SW 1271 (cell line): ENCODE results near the gene CNTNAP2.

ENCODE experiments used
- DNase-seq, 2 experiments: peaks; one replicate each; lab custom pipeline; 2025; lab: John Stamatoyannopoulos, UW

CNTNAP2 gene

GRCh38 chr7:148344406-148344805 is 2227.8 kb downstream of the CNTNAP2 start:
- no peak for DNase-seq

- DNase-seq: no peak
Observed at GRCh38 chr7:148347981-148348380, 2231.4 kb downstream of the CNTNAP2 start.

DNA sequence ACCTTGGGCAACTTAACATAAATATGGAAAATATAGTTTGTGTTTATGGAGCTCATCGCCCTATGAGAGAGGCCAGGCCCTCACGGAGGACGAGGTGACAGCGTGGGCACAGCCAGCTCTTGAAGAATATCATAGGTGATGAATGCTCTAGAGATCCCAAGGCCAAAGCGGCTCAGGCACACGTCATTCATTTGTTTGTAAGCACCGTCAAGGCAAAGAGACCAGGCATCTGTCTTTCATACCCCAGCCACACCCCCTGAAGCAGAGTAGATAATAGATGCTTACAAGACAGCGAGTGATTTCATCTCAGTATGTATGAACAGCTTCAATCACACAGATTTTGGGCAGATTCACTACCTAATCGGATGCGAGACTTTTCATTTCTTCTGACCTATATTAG is 2231.9 kb downstream of the CNTNAP2 start:
- no peak for DNase-seq

DNA sequence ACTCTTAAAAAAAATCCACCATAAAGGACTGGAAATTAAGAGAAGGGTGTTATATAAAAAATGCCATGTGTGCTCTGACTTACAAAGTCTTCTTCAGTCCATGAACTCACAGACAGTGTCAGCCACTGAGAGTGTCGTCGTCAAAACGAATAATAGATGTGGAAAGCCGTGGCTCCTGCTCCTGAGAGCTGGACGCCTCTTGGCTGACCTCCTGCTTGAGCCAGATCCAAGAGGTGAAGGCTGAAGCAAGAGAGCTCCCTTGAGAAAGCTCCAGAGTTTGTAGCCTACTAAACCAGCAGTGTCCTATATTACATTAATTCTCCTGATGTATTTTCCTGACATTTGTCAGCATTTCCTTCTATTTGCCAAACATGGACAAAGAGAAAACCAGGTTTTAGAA is 2239.7 kb downstream of the CNTNAP2 start:
- DNase-seq: no peak

GRCh38 chr7:148362541-148362940 is 2245.9 kb downstream of the CNTNAP2 start:
- no peak for DNase-seq

DNA sequence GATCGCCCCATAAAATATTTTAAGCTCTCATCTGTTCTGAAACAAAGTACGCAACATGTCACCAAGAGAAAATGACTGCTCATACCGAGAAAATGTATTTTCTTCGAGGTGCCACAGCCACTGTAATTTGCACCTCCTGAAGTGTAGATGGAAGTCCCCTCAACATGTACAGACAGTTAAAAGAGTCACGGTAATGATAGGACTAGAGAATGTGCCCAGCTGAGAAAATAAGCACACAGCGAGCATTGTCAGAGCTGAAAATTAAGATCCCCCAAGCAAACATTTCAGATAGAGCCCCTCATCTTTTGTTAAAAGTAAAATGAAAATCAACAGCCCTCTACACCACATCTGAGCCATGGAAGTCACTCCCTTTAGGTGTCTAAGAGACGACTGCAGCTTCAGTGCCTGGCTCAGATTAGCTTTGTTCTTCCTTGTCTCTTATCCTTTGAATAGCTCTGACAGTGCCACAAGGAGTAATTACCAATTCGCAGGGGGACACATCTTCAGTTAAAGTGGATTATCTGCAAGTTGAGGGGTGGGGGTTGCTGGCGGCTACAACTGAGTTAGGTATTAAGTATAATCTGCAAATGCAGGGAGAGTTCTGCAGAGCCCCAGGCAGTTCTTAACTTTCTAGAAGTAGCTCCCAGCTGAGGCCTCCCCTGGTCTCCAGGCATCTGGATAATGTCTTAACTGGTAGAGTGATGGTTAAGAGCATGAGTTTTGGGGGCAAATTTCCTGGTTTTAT is 2251.3 kb downstream of the CNTNAP2 start:
- no peak for DNase-seq

DNA sequence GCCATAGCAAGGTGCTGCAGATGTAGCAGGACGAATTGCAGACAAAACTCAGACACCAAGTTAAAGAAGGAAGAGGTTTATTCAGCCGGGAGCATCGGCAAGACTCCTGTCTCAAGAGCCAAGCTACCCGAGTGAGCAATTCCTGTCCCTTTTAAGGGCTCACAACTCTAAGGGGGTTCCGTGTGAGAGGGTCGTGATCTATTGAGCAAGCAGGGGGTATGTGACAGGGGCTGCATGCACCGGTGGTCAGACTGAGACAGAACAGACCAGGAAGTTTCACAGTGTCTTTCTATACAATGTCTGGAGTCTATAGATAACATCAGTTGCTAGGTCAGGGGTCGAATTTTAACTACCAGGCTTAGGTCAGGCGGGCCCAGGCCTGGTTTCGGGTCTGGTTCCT is 2252.0 kb downstream of the CNTNAP2 start:
- no peak for DNase-seq

DNA sequence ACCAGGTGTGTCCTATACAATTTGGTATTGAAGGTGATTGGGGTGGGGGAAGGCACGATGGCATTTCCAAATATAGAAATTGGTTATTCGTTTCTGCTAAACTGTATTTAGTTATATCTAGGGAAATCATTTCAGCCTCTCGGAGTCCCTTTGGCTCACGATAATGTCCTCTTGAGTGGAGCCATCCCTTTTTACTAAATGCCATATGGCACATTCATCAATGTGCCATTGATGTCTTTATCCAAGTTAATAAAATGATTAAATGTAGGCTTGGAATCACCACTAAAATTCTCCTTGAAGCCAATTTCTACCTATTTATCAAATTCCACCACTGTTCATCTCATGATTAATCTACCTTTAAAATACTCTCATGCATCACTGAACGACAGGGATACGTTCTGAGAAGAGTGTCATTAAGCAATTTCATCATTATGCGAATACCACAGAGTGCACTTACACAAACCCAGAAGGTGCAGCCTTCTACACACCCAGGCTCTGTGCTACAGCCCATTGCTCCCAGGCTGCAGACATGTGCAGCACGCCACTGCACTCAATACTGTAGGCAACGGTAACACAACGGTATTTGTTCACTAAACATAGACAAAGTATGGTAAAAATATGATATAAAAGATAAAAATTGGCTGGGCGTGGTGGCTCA is 2254.8 kb downstream of the CNTNAP2 start:
- no peak for DNase-seq

GRCh38 chr7:148374396-148375259 is 2258.0 kb downstream of the CNTNAP2 start:
- no peak for DNase-seq

DNA sequence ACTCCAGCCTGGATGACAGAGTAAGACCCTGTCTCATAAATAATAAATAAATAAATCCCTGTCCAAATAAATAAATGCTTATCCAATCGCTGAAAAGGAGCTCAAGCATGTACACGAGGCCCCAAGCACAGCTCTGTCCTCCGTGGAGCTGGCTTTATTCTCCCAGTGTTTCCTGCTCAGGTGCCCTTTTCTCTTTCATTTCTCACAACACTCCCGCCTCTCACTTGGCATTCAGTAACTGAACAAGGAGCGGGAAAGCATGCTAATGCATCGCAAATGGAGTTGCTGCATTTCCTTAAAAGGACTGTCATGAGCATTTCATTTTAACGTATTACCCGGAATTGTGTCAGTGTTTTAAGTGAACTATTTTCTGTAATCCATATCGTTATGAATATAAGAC is 2263.1 kb downstream of the CNTNAP2 start:
- no peak for DNase-seq

DNA sequence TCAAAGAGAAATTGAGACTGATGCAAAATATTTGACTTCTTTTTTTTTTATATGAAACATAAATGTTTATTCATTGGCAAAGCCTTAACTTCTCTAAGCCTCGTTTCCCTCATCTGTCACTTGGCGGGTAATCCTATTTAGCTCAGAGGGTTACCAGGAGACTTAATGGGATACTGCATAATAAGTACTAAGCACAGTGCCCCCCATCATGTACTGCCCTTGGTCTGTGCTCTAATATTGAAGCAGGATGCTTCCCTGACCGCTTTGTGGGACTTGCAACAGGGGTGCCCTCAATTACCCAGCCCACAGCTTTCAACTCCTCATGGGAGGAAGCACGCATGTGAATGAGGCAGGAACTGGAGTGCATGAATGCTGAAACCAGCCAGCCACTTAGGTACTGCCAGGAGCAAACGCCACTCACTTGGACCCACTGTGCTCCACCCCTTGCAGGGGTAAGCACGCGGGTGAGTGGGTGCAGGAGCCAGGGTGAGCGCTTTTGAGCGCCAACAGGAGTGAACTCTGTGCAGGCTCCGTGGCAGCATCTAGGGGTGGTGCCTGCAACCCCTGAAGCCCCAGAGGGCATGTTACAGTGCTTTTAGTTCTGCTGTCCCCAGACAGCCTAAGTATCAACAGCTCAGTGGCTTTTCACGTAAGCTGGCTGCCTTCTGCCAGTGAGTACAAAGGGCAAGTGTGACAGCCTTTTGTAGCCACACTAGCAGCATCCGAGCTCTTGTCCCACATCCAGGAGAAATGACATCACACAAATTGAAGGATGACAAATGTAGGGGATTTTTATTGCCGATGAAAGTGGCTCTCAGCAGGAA is 2264.2 kb downstream of the CNTNAP2 start:
- DNase-seq: no peak

DNA sequence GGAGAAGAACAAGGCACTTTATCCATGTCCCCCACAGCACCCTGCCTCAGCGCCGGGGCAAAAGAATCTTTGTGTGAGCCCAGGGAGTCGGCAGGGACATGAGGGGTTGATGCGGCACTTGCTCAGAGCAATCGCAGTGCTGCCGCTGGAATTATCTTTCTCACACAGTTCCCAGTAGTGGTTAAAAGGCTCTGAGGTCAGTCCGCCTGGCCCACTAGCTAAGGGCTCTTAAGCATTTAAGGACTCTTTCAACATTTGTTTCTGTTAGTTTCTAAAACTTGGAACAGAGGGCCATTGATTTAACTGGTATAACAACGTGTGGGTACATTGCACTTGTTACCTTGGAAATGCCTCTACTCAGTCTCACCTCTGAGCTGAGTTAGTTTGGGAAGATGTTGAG is 2266.0 kb downstream of the CNTNAP2 start:
- no peak for DNase-seq

- no peak for DNase-seq
Observed at GRCh38 chr7:148383651-148384050, 2267.1 kb downstream of the CNTNAP2 start.

DNA sequence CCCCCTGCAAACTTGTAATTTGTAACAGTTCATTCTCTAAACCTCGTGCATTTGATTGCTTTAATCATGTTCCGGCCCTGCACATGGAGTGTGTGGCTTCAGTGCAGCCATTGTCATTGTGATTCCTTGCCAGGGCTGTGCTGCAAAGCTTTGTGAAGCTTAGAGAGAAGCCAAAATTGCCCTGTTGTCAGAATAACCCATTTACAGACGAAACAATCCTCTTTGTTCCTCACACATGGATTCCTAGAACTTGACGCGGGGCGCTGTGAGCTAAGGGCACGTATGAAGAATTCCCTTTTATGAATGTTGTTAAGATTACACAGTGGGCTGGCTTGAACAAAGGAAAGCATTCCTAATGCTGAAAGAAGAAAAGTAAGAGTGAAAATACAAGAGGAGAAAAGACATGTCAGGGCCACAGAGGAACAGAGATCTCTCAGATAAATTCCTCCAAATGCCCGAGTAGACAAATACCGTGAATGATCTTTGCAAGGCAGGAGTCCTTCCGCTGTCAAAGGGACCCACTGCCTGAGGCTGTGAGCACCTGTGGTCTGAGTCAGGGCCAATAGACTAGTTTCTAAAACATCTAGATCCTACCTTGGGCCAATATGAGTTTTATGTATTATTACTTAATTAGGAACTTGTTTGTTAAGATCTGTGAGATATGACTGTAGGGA is 2268.5 kb downstream of the CNTNAP2 start:
- DNase-seq: no peak

GRCh38 chr7:148390381-148390780 is 2273.8 kb downstream of the CNTNAP2 start:
- no peak for DNase-seq

GRCh38 chr7:148391591-148391990 is 2275.0 kb downstream of the CNTNAP2 start:
- no peak for DNase-seq

DNA sequence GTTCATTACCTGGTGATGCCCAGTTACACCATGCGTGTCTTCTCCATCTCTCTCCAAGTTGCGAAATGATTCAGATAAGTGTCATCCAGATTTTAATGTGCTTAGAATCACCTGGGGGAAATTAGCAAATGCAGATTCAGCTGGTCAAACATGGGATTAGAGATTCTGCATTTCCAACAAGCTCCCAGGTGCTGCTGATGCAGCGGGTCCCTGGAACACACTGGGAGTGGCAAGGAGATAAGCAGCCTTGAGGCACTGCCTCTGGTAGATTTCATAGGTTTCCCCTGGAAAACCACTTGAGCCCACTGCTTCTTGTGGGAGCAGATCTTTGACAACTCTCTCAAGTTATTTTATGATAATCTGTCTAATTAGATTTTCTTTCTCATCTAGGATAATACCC is 2278.0 kb downstream of the CNTNAP2 start:
- DNase-seq: no peak

- no peak for DNase-seq
Observed at GRCh38 chr7:148395352-148395811, 2278.8 kb downstream of the CNTNAP2 start.

- no peak for DNase-seq
Observed at GRCh38 chr7:148395990-148396716, 2279.6 kb downstream of the CNTNAP2 start.

DNA sequence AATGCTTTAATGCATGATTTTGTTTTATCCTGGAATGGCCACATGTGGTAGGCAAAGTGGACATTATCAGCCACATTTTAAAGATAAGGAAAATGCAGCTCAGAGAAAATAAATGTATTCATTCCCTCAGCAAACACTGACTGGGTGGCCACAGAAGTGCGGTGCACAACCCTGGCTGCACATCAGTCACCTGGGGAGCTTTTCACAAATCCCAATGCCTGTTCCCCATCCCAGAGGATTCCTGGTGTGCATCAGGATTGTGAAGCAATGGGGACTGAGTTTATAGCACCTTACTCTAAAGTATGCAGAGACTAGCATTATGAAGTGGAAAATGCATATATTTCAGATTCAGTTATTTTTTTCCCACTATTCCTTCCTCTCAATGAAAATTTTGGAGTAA is 2280.5 kb downstream of the CNTNAP2 start:
- no peak for DNase-seq

- DNase-seq: no peak
Observed at GRCh38 chr7:148397551-148397950, 2280.9 kb downstream of the CNTNAP2 start.
